H1 (cell line): ENCODE data around the gene NOTCH2. TPM values are rescaled to one million over a fixed set of nuclear protein-coding genes. Genes with fewer than 3 reads are reported as not detected.
"Not testable (repeated sequence)": the region's sequence is repeated elsewhere in the genome, so short reads cannot be mapped to it uniquely, and the experiment has no call there.

Experiments
- CTCF ChIA-PET: fragments of 300-600 bp; sonication (Branson Sonifier 250); formaldehyde crosslinking; loops from one replicate; lab custom pipeline; 2021; ENCODE audit not compliant: partially characterized antibody; lab: Charles Lee
- POLR2A ChIA-PET: fragments of 300-600 bp; sonication (Branson Sonifier 250); formaldehyde crosslinking; loops from one replicate; lab custom pipeline; 2021; ENCODE audit warnings: inconsistent platforms; ENCODE audit not compliant: partially characterized antibody; lab: Charles Lee
- DNase-seq, 2 experiments: peaks; one replicate each; pipeline versions ENCODE4 v3.0.0 to v3.0.0-alpha.2; 2010 to 2022; ENCODE audit warnings: low spot score in 2 of 2, low read depth in 1 of 2, mixed read lengths in 1 of 2
- FAIRE-seq: peaks from 2 replicates; lab custom pipeline; 2011; peaks lifted over from hg19 to GRCh38; lab: Jason Lieb, UNC
- H2AFZ ChIP-seq: 2 replicates; pipeline ENCODE4 v1.8.1; 2012; ENCODE audit warnings: low read length, inconsistent platforms
- H2AK5ac ChIP-seq: 2 replicates; pipeline ENCODE4 v1.6.1; 2013; ENCODE audit warnings: low read depth, low read length
- H2BK120ac ChIP-seq: replicated peaks from 2 replicates; pipeline ENCODE3; 2013; ENCODE audit warnings: low read depth, low read length, inconsistent platforms
- H2BK12ac ChIP-seq: 2 replicates; pipeline ENCODE4 v1.6.1; 2013; ENCODE audit warnings: low read depth, low read length
- H2BK15ac ChIP-seq: 2 replicates; pipeline ENCODE4 v1.6.1; 2013; ENCODE audit warnings: low read length
- H2BK20ac ChIP-seq: 2 replicates; pipeline ENCODE4 v1.6.1; 2013; ENCODE audit warnings: low read length
- H2BK5ac ChIP-seq: 2 replicates; pipeline ENCODE4 v1.6.1; 2013; ENCODE audit warnings: low read depth, low read length
- H3K14ac ChIP-seq: 2 replicates; pipeline ENCODE4 v1.6.1; 2013; ENCODE audit warnings: inconsistent platforms; ENCODE audit not compliant: insufficient read length
- H3K18ac ChIP-seq: 2 replicates; pipeline ENCODE4 v1.6.1; 2013; ENCODE audit warnings: low read length; ENCODE audit errors: extremely low read depth
- H3K23ac ChIP-seq: 2 replicates; pipeline ENCODE4 v1.6.1; 2013; ENCODE audit warnings: inconsistent platforms; ENCODE audit not compliant: insufficient read length
- H3K23me2 ChIP-seq: 2 replicates; pipeline ENCODE4 v1.6.1; 2013; ENCODE audit warnings: low read depth, low read length
- H3K27ac ChIP-seq: 2 replicates; pipeline ENCODE4 v1.6.1; 2011; ENCODE audit warnings: low read depth, low read length, inconsistent platforms
- H3K27me3 ChIP-seq, 4 experiments: replicated peaks in 1 of 4; 1 replicate in 1 of 4; 2 replicates in 3 of 4; pipeline versions ENCODE4 v1.6.1 to v1.8.1; 2011 to 2013; ENCODE audit warnings: low read length in 3 of 4, mild to moderate bottlenecking in 3 of 4, inconsistent platforms in 2 of 4, mixed read lengths in 2 of 4, moderate library complexity in 1 of 4; ENCODE audit not compliant: control insufficient read depth in 3 of 4, insufficient read depth in 3 of 4; ENCODE audit errors: extremely low read depth in 1 of 4
- H3K36me3 ChIP-seq, 4 experiments: 2 replicates each; pipeline versions ENCODE4 v1.6.1 to v1.8.1; 2011 to 2013; ENCODE audit warnings: mild to moderate bottlenecking in 4 of 4, low read length in 3 of 4, moderate library complexity in 2 of 4, control low read depth in 1 of 4, inconsistent platforms in 1 of 4; ENCODE audit not compliant: insufficient read depth in 4 of 4, control insufficient read depth in 2 of 4
- H3K4ac ChIP-seq: replicated peaks from 2 replicates; pipeline ENCODE3; 2013; ENCODE audit warnings: low read length, low read depth, mixed read lengths, inconsistent platforms; ENCODE audit not compliant: insufficient read length
- H3K4me1 ChIP-seq, 4 experiments: replicated peaks in 1 of 4; 1 replicate in 1 of 4; 2 replicates in 3 of 4; pipeline versions ENCODE4 v1.6.1 to v1.8.1; 2011 to 2013; ENCODE audit warnings: low read length in 3 of 4, inconsistent platforms in 2 of 4, mixed read lengths in 1 of 4; ENCODE audit not compliant: insufficient read depth in 4 of 4, control insufficient read depth in 3 of 4
- H3K4me2 ChIP-seq, 2 experiments: 2 replicates each; pipeline versions ENCODE4 v1.6.1 to v1.8.1; 2011 to 2013; ENCODE audit warnings: low read depth in 2 of 2, low read length in 2 of 2, control low read depth in 1 of 2, inconsistent platforms in 1 of 2, mild to moderate bottlenecking in 1 of 2; ENCODE audit not compliant: insufficient read depth in 1 of 2
- H3K4me3 ChIP-seq, 4 experiments: fragments of 200-600, 300-600 bp in 1 of 4; sonication (generic), shearing (Covaris generic), sonication (Bioruptor Twin) in 1 of 4; 2 replicates each; pipeline versions ENCODE4 v1.5.1 to v1.8.1; 2011 to 2016; ENCODE audit warnings: low read length in 4 of 4, low read depth in 3 of 4, control low read depth in 2 of 4, inconsistent platforms in 2 of 4, mild to moderate bottlenecking in 2 of 4, mixed read lengths in 1 of 4, moderate library complexity in 1 of 4; ENCODE audit not compliant: insufficient read depth in 2 of 4; ENCODE audit errors: extremely low read depth in 1 of 4
- H3K56ac ChIP-seq: replicated peaks from 2 replicates; pipeline ENCODE3; 2013; ENCODE audit warnings: low read depth, mild to moderate bottlenecking, mixed read lengths, low read length, inconsistent platforms; ENCODE audit not compliant: insufficient read length
- H3K79me1 ChIP-seq: 2 replicates; pipeline ENCODE4 v1.6.1; 2013; ENCODE audit warnings: low read depth, low read length, control low read depth
- H3K79me2 ChIP-seq, 2 experiments: 2 replicates each; pipeline versions ENCODE4 v1.6.1 to v1.8.1; 2012 to 2013; ENCODE audit warnings: low read length in 2 of 2, mild to moderate bottlenecking in 2 of 2, inconsistent platforms in 1 of 2; ENCODE audit not compliant: insufficient read depth in 2 of 2, control insufficient read depth in 1 of 2
- H3K9ac ChIP-seq, 4 experiments: replicated peaks in 1 of 4; 1 replicate in 1 of 4; 2 replicates in 3 of 4; pipeline versions ENCODE4 v1.6.1 to v1.8.1; 2011 to 2013; ENCODE audit warnings: low read depth in 3 of 4, low read length in 3 of 4, control low read depth in 2 of 4, mild to moderate bottlenecking in 2 of 4, moderate library complexity in 2 of 4, inconsistent platforms in 1 of 4; ENCODE audit errors: extremely low read depth in 1 of 4
- H3K9me3 ChIP-seq, 2 experiments: 2 replicates each; pipeline versions ENCODE4 v1.6.1 to v1.8.1; 2012 to 2013; ENCODE audit warnings: mild to moderate bottlenecking in 2 of 2, moderate library complexity in 2 of 2, control low read depth in 1 of 2, inconsistent platforms in 1 of 2, low read depth in 1 of 2, low read length in 1 of 2, mixed read lengths in 1 of 2; ENCODE audit not compliant: insufficient read depth in 2 of 2
- H4K20me1 ChIP-seq, 2 experiments: replicated peaks in 1 of 2; 2 replicates each; pipeline versions ENCODE3 to v1.8.1; 2011 to 2013; ENCODE audit warnings: inconsistent platforms in 2 of 2, low read length in 2 of 2, mild to moderate bottlenecking in 1 of 2; ENCODE audit not compliant: insufficient read depth in 2 of 2, control insufficient read depth in 1 of 2
- H4K5ac ChIP-seq: 2 replicates; pipeline ENCODE4 v1.6.1; 2013; ENCODE audit warnings: low read length, low read depth, mixed read lengths, inconsistent platforms; ENCODE audit not compliant: insufficient read length
- H4K8ac ChIP-seq: 2 replicates; pipeline ENCODE4 v1.8.0; 2013; ENCODE audit warnings: mild to moderate bottlenecking, moderate library complexity, low read length, inconsistent platforms; ENCODE audit not compliant: insufficient read depth; ENCODE audit errors: extremely low read depth
- H4K91ac ChIP-seq: replicated peaks from 2 replicates; pipeline ENCODE3; 2013; ENCODE audit warnings: low read length, mixed read lengths, inconsistent platforms; ENCODE audit not compliant: insufficient read length
- WGBS, 2 experiments: shearing (Covaris generic) in 1 of 2; methylation state at CpG; one replicate each; pipeline versions ENCODE4 v1.1.6 to v1.1.7; 2013 to 2015; ENCODE audit warnings: low lambda C conversion rate in 2 of 2, mixed read lengths in 2 of 2, inconsistent platforms in 1 of 2, low coverage in 1 of 2, missing lambda C conversion rate in 1 of 2; ENCODE audit not compliant: insufficient replicate concordance in 2 of 2, insufficient coverage in 1 of 2, insufficient read length in 1 of 2; ENCODE audit errors: extremely low coverage in 1 of 2, missing lambda C conversion rate in 1 of 2; 5-methylcytosine and 5-hydroxymethylcytosine counted together
- polyA plus RNA-seq, 7 experiments: library from polyadenylated mRNA; depleted of rRNA in 3 of 7; stranded (reverse) in 5 of 7; unstranded in 2 of 7; fragments of >200 nt in 5 of 7; fragments of 200-250 nt in 2 of 7; gene quantifications; 1 replicate in 5 of 7; 2 replicates in 1 of 7; 4 replicates in 1 of 7; pipeline versions ENCODE4 v1.2.1 to v1.2.3, GENCODE V29; 2011 to 2013; ENCODE audit warnings: missing spikeins in 2 of 7, mixed read lengths in 2 of 7
- total RNA-seq: library from RNA; stranded (reverse); fragmentation: NEBNext Ultra II Directional; extraction: Animal tissue kit (Norgen Biotek cat#: 25700); gene quantifications from 2 replicates; pipeline ENCODE4 v1.2.1, GENCODE V29; 2021

NOTCH2 gene
- total and polyA plus RNA-seq, 2 of the 8 experiments (the other 6 are each of a cell fraction or from before 2014, with no cell fraction given) = 17.7 to 63.0 TPM

DNA sequence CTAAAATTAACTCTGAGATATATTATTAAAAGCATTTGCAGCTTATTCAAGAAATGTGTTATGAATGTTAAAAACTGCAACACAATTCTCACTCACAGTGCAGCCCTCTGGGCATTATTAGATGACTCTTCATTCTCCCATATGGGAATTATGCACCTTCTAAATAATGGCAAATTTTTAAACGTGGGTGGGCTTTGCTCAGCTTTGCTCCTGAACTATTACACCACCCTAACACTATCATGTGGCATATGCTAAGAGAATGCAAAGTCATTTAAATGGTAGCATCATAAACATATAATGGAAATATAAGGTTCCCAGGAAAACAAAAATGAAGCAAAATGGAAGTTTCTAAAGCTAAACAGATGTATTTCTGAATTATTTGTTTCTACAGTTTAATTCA, 61.6 kb downstream of the NOTCH2 start:
- H2AK5ac ChIP-seq, H2BK20ac ChIP-seq, H3K36me3 ChIP-seq, H3K4me2 ChIP-seq, H3K18ac ChIP-seq, H3K56ac ChIP-seq, H4K5ac ChIP-seq, CTCF ChIA-PET, DNase-seq, H2BK12ac ChIP-seq, H2BK15ac ChIP-seq, H3K9ac ChIP-seq, H3K23ac ChIP-seq, H3K79me2 ChIP-seq, H3K4me1 ChIP-seq, H3K27me3 ChIP-seq, H3K4me3 ChIP-seq, H3K14ac ChIP-seq, H3K4ac ChIP-seq, H4K91ac ChIP-seq, H4K20me1 ChIP-seq, H3K27ac ChIP-seq, H3K9me3 ChIP-seq, FAIRE-seq, POLR2A ChIA-PET, H2AFZ ChIP-seq, H3K23me2 ChIP-seq, H4K8ac ChIP-seq, H2BK5ac ChIP-seq, H2BK120ac ChIP-seq, H3K79me1 ChIP-seq: not testable (repeated sequence)
- WGBS, 2 experiments = no CpG with 5 or more reads among the region's 1 CpG

DNA sequence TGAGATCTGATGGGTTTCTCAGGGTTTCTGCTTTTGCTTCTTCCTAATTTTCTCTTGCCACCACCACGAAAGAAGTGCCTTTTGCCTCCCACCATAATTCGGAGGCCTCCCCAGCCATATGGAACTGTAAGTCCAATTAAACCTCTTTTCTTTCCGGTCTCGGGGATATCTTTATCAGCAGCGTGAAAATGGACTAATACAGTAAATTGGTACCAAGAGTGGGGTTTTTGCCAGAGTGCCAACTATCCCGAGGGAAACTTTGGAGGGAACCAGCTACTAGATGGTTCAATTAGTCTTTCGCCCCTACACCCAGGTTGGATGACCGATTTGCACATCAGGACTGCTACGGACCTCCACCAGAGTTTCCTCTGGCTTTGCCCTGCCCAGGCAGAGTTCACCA, 68.4 kb downstream of the NOTCH2 start:
- H3K14ac ChIP-seq, H3K79me1 ChIP-seq, CTCF ChIA-PET, H2AFZ ChIP-seq, H3K27ac ChIP-seq, H3K56ac ChIP-seq, H2BK15ac ChIP-seq, H3K23me2 ChIP-seq, H3K4me1 ChIP-seq, POLR2A ChIA-PET, H4K5ac ChIP-seq, H4K8ac ChIP-seq, H3K4me3 ChIP-seq, H2BK120ac ChIP-seq, H3K79me2 ChIP-seq, H3K27me3 ChIP-seq, H2AK5ac ChIP-seq, H3K4me2 ChIP-seq, H2BK5ac ChIP-seq, H3K23ac ChIP-seq, H3K9me3 ChIP-seq, H4K20me1 ChIP-seq, H3K18ac ChIP-seq, H2BK12ac ChIP-seq, H3K9ac ChIP-seq, H3K4ac ChIP-seq, FAIRE-seq, H2BK20ac ChIP-seq, H4K91ac ChIP-seq, DNase-seq, H3K36me3 ChIP-seq: not testable (repeated sequence)
- whole genome bisulfite sequencing, 2 experiments = 88% methylated on average over 7 of the region's 9 CpGs; no CpG with 5 or more reads in 1 of the 2 experiments
